ENCODE measurements around the gene TTC7B. TPM values are rescaled to one million over a fixed set of nuclear protein-coding genes. Genes with fewer than 3 reads are reported as not detected.

TTC7B gene
- total RNA-seq, 1 experiment from 2014 or later: 9.6 TPM

- no peak overlapping the region for H3K27ac Mint-ChIP-seq (ENCODE audit: unreplicated experiment)
- H3K4me3 Mint-ChIP-seq (ENCODE audit: low read depth, unreplicated experiment): no peak overlapping the region
- intact Hi-C loops (cut with micrococcal nuclease; ENCODE audit: unreplicated experiment): no loop called here
- no peak for TF ChIP-seq CTCF (IDR thresholded peaks at IDR 0.05; ENCODE audit: unreplicated experiment)
- BruUV-seq (replicated peaks): no TSS peak
- H3K27me3 Mint-ChIP-seq (ENCODE audit: unreplicated experiment): no peaks in the 10 kb centered on the region
- peaks cover 3% of the 10 kb centered on the region for H3K36me3 Mint-ChIP-seq (ENCODE audit: insufficient read depth, unreplicated experiment)
- CTCF ChIA-PET: no interaction called here
- peaks cover 14% of the 10 kb centered on the region for H3K4me1 Mint-ChIP-seq (ENCODE audit: low read depth, unreplicated experiment)
- H3K9me3 Mint-ChIP-seq (ENCODE audit: low read depth, unreplicated experiment): no peaks in the 10 kb centered on the region
- no peak for DNase-seq
These were observed 163.6 kb downstream of the TTC7B start for GRCh38 chr14:90652626-90653025.

GRCh38 chr14:90651976-90652560, 164.2 kb downstream of the TTC7B start:
- Mint-ChIP-seq H3K27ac (ENCODE audit: unreplicated experiment) (no peak overlapping the region), H3K4me1 (ENCODE audit: low read depth, unreplicated experiment) (peaks cover 15% of the 10 kb centered on the region), H3K27me3 (ENCODE audit: unreplicated experiment) (no peaks in the 10 kb centered on the region), H3K36me3 (ENCODE audit: insufficient read depth, unreplicated experiment) (peaks cover 2% of the 10 kb centered on the region), H3K9me3 (ENCODE audit: low read depth, unreplicated experiment) (no peaks in the 10 kb centered on the region), H3K4me3 (ENCODE audit: low read depth, unreplicated experiment) (no peak overlapping the region)
- CTCF ChIA-PET: no interaction called here
- TF ChIP-seq CTCF (IDR thresholded peaks at IDR 0.05; ENCODE audit: unreplicated experiment): no peak
- intact Hi-C loops (cut with micrococcal nuclease; ENCODE audit: unreplicated experiment): no loop called here
- BruUV-seq (replicated peaks): no TSS peak
- DNase-seq: no peak

- Mint-ChIP-seq H3K27ac (ENCODE audit: unreplicated experiment) (no peak overlapping the region), H3K4me1 (ENCODE audit: low read depth, unreplicated experiment) (peaks cover 22% of the 10 kb centered on the region), H3K27me3 (ENCODE audit: unreplicated experiment) (no peaks in the 10 kb centered on the region), H3K36me3 (ENCODE audit: insufficient read depth, unreplicated experiment) (no peaks in the 10 kb centered on the region), H3K9me3 (ENCODE audit: low read depth, unreplicated experiment) (no peaks in the 10 kb centered on the region), H3K4me3 (ENCODE audit: low read depth, unreplicated experiment) (no peak overlapping the region)
- CTCF ChIA-PET: no interaction called here
- no peak for DNase-seq
- no TSS peak for BruUV-seq (replicated peaks)
- TF ChIP-seq CTCF (IDR thresholded peaks at IDR 0.05; ENCODE audit: unreplicated experiment): no peak
- intact Hi-C loops (cut with micrococcal nuclease; ENCODE audit: unreplicated experiment): no loop called here
These were observed 164.9 kb downstream of the TTC7B start for GRCh38 chr14:90651271-90651804.

GRCh38 chr14:90649557-90650135, 166.6 kb downstream of the TTC7B start:
- Mint-ChIP-seq H3K27me3 (ENCODE audit: unreplicated experiment) (no peaks in the 10 kb centered on the region), H3K4me3 (ENCODE audit: low read depth, unreplicated experiment) (no peak overlapping the region), H3K27ac (ENCODE audit: unreplicated experiment) (no peak overlapping the region), H3K9me3 (ENCODE audit: low read depth, unreplicated experiment) (no peaks in the 10 kb centered on the region), H3K4me1 (ENCODE audit: low read depth, unreplicated experiment) (peaks cover 24% of the 10 kb centered on the region), H3K36me3 (ENCODE audit: insufficient read depth, unreplicated experiment) (no peaks in the 10 kb centered on the region)
- no peak for TF ChIP-seq CTCF (IDR thresholded peaks at IDR 0.05; ENCODE audit: unreplicated experiment)
- no TSS peak for BruUV-seq (replicated peaks)
- intact Hi-C loops (cut with micrococcal nuclease; ENCODE audit: unreplicated experiment): no loop called here
- no peak for DNase-seq
- CTCF ChIA-PET: interaction anchor here (0.6 kb wide), 1 partner anchor 205 kb away, joined by 4 read pairs; no protein-coding TSS in a partner anchor

Measured in Calu3 (cell line).